ENCODE measurements around the gene PTPRG.

Gene PTPRG

DNA sequence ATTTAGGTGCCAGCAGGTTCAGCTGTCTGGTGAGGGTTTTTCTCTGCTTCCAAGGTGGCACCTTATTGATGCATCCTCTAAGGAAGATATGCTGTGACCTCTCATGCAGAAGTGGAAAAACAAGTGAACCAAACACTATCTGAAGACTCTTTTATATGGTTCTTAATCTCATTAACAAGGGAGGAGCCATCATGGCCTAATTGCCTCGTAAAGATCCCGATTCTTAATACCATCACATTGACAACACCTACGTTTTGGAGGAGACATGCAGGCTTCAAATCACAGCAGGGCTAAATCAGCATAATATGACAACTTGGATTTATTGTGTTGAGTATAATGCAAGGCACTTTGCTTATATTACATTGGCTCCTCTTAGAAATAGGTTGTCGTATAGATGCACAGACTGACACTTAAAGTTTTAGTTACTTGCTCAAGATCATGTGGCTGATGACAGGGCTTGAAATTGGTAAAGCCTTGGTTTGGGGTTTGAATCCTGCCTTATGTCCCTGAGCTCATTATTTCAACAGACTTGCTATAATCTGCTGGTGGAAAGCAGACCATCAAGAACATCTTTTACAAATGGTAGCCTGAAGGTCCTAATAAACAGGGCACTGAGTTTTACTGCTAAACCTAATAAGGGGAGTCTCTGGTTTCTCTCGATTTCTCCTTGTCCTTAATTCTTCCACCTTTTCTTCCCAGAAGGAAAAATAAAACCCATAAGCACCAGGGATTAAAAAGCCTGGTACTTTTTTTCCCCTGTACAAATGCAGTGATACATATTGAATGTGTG, 88.2 kb downstream of the PTPRG start:
- ATAC-seq (ENCODE audit: low read depth) (no peak), DNase-seq (ENCODE audit: low spot score) (no peak)
- TF ChIP-seq, protein P1, sequence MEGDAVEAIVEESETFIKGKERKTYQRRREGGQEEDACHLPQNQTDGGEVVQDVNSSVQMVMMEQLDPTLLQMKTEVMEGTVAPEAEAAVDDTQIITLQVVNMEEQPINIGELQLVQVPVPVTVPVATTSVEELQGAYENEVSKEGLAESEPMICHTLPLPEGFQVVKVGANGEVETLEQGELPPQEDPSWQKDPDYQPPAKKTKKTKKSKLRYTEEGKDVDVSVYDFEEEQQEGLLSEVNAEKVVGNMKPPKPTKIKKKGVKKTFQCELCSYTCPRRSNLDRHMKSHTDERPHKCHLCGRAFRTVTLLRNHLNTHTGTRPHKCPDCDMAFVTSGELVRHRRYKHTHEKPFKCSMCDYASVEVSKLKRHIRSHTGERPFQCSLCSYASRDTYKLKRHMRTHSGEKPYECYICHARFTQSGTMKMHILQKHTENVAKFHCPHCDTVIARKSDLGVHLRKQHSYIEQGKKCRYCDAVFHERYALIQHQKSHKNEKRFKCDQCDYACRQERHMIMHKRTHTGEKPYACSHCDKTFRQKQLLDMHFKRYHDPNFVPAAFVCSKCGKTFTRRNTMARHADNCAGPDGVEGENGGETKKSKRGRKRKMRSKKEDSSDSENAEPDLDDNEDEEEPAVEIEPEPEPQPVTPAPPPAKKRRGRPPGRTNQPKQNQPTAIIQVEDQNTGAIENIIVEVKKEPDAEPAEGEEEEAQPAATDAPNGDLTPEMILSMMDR (IDR thresholded peaks at IDR 0.05; ENCODE audit: poor library complexity, severe bottlenecking): no peak

DNA sequence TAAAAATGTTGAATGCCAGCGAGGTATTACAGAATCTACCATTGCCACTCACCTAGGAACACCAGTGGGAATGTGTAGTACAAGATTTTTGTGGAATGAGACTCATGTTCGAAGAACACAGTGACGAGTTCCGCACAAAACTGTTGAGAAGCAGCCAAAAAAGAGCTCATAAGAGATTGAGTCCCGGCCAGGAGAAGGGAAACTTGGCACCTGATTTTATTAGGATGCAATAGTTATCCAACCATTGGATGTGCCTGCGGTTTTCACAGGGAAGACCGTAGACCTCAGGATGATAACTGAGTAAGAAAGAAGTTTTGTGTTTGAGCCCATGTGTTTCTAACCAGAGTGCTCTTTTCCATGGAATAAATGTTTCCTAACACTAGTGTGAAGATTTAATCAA, 88.9 kb downstream of the PTPRG start:
- no peaks in the 10 kb centered on the region for H3K27me3 ChIP-seq (ENCODE audit: insufficient read depth, poor library complexity, severe bottlenecking)
- no peak overlapping the region for H3K27ac ChIP-seq (ENCODE audit: poor library complexity, severe bottlenecking)
- DNase-seq (ENCODE audit: low spot score): no peak
- peaks cover 3% of the 10 kb centered on the region for H3K9me3 ChIP-seq (ENCODE audit: severe bottlenecking)
- no peak overlapping the region for H3K4me3 ChIP-seq (ENCODE audit: severe bottlenecking)
- H3K4me1 ChIP-seq (ENCODE audit: insufficient read depth, poor library complexity, severe bottlenecking): no peaks in the 10 kb centered on the region
- TF ChIP-seq, protein P1 (IDR thresholded peaks at IDR 0.05; ENCODE audit: poor library complexity, severe bottlenecking): no peak
- ATAC-seq (ENCODE audit: low read depth): 0 out of 3 replicates have a peak, but pooled peaks have one; percentile 35
- H3K36me3 ChIP-seq (ENCODE audit: low read depth): no peaks in the 10 kb centered on the region

More for the DNA sequence above, 88.2 kb downstream of the PTPRG start:
- Histone ChIP-seq H3K27me3 (ENCODE audit: insufficient read depth, poor library complexity, severe bottlenecking) (no peaks in the 10 kb centered on the region), H3K36me3 (ENCODE audit: low read depth) (no peaks in the 10 kb centered on the region), H3K27ac (ENCODE audit: poor library complexity, severe bottlenecking) (no peak overlapping the region), H3K9me3 (ENCODE audit: severe bottlenecking) (peaks cover 4% of the 10 kb centered on the region), H3K4me3 (ENCODE audit: severe bottlenecking) (no peak overlapping the region), H3K4me1 (ENCODE audit: insufficient read depth, poor library complexity, severe bottlenecking) (peaks cover 4% of the 10 kb centered on the region)

DNA sequence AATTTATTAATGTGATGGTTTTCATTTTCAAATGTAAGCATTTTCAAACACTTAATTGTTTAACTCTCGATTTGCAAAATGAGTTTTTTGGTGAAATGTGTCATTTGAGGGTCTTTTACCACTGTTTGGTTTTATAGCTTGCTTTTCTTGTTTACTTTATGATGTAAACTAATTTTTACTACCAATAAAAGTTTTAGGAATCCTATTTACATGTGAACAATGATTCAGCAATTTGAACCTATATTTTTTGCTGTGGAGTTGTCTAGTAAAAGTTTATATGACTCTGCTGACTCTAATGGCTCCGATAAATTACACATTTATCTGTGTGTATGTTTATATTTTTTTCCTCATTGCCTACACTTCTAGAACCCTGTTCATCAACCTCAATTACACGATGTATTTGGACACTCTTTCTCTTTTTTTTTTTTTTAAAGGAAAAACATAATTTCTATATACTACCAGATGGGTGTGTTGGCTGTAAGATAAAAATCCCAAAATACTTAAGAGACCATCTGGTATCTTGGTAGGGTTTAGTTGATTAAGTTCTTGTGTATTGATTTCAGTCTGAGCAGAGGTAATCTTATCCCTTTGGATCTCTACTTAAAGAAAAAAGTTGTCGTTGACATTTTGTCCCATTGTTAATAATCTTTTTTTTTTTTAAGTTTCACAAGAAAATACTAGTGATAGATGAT, 89.5 kb downstream of the PTPRG start:
- no peak for ATAC-seq (ENCODE audit: low read depth)
- H3K36me3 ChIP-seq (ENCODE audit: low read depth): no peaks in the 10 kb centered on the region
- no peak overlapping the region for H3K4me3 ChIP-seq (ENCODE audit: severe bottlenecking)
- TF ChIP-seq, protein P1 (IDR thresholded peaks at IDR 0.05; ENCODE audit: poor library complexity, severe bottlenecking): no peak
- H3K27me3 ChIP-seq (ENCODE audit: insufficient read depth, poor library complexity, severe bottlenecking): no peaks in the 10 kb centered on the region
- DNase-seq (ENCODE audit: low spot score): no peak
- H3K4me1 ChIP-seq (ENCODE audit: insufficient read depth, poor library complexity, severe bottlenecking): no peaks in the 10 kb centered on the region
- no peaks in the 10 kb centered on the region for H3K9me3 ChIP-seq (ENCODE audit: severe bottlenecking)
- H3K27ac ChIP-seq (ENCODE audit: poor library complexity, severe bottlenecking): no peak overlapping the region

DNA sequence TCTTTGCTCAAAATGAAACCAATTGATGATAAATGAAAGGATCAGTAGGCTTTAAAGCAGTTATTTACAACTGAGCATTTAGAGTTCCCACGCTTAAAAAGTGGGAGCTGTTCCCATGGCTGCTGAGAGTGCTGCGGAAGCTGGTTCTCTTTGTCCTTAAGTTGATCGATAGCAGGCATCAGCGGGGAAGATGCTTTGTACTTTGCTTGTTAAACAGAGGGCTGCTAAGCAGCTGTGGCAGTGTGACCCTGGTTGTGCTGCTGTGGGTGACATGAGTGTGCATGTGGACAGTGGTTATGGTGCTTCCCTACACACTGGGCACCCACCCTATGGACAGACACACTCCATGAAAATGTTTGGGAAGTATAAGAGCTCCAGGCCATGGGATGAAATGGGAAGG, 96.3 kb downstream of the PTPRG start:
- ATAC-seq (ENCODE audit: low read depth): no peak
- no peaks in the 10 kb centered on the region for H3K9me3 ChIP-seq (ENCODE audit: severe bottlenecking)

More for the DNA sequence above, 96.3 kb downstream of the PTPRG start:
- TF ChIP-seq, protein P1 (IDR thresholded peaks at IDR 0.05; ENCODE audit: poor library complexity, severe bottlenecking): no peak
- H3K36me3 ChIP-seq (ENCODE audit: low read depth): no peaks in the 10 kb centered on the region
- H3K4me3 ChIP-seq (ENCODE audit: severe bottlenecking): no peak overlapping the region
- H3K27me3 ChIP-seq (ENCODE audit: insufficient read depth, poor library complexity, severe bottlenecking): no peaks in the 10 kb centered on the region
- no peak for DNase-seq (ENCODE audit: low spot score)
- no peak overlapping the region for H3K27ac ChIP-seq (ENCODE audit: poor library complexity, severe bottlenecking)
- H3K4me1 ChIP-seq (ENCODE audit: insufficient read depth, poor library complexity, severe bottlenecking): peaks cover 3% of the 10 kb centered on the region

All from RWPE2 (cell line).